Peyer's patch (tissue), 4 donors: ENCODE data around the gene LIPA. TPM values are rescaled to one million over a fixed set of nuclear protein-coding genes. Genes with fewer than 3 reads are reported as not detected.

ENCODE experiments used
- DNase-seq, 3 donors: peaks; one replicate each; pipeline ENCODE4 v3.0.0-alpha.2; 2017 to 2019
- H3K27ac ChIP-seq, 4 donors: fragments of 200-600 bp; sonication (generic); one replicate each; pipeline ENCODE4 v1.5.1; 2016 to 2019
- H3K27me3 ChIP-seq, 2 donors: fragments of 200-600 bp; sonication (generic); one replicate each; pipeline ENCODE4 v1.5.1; 2019
- H3K36me3 ChIP-seq, 3 donors: fragments of 200-600 bp; sonication (generic); one replicate each; pipeline ENCODE4 v1.5.1; 2016 to 2019
- H3K4me1 ChIP-seq, 4 donors: fragments of 200-600 bp; sonication (generic); one replicate each; pipeline ENCODE4 v1.5.1; 2016 to 2019
- H3K4me3 ChIP-seq, 4 donors: fragments of 200-600 bp; sonication (generic); 1 replicate in 3 of 4; 2 replicates in 1 of 4; pipeline ENCODE4 v1.5.1; 2016 to 2019; ENCODE audit warnings: mild to moderate bottlenecking in 1 of 4
- H3K9me3 ChIP-seq, 4 donors: fragments of 200-600 bp; sonication (generic); one replicate each; pipeline ENCODE4 v1.5.1; 2016 to 2019; ENCODE audit warnings: mild to moderate bottlenecking in 1 of 4
- POLR2A ChIP-seq, 2 donors: fragments of 450-650 bp; IDR thresholded peaks; one replicate each; pipeline ENCODE4 v1.5.1; 2017; ENCODE audit warnings: antibody characterized with exemption in 2 of 2, mild to moderate bottlenecking in 2 of 2, moderate library complexity in 2 of 2
- total RNA-seq, 4 donors: library from RNA; depleted of rRNA; stranded (reverse); fragments of >200 nt; gene quantifications; one replicate each; pipeline ENCODE4 v1.1.0, GENCODE V29; 2016
- TF ChIP-seq, protein P1 (sequence below), 6 experiments: fragments of 450-650 bp in 4 of 6; fragments of 200-600 bp in 2 of 6; sonication (generic) in 1 of 6; IDR thresholded peaks; one replicate each; pipeline ENCODE4 v1.5.1; 2017 to 2019; ENCODE audit warnings: antibody characterized with exemption in 6 of 6, mild to moderate bottlenecking in 3 of 6, moderate library complexity in 1 of 6

Gene LIPA
- total RNA-seq, 4 donors from 2014 or later, result 30.5 to 349 (median 116) TPM

DNA sequence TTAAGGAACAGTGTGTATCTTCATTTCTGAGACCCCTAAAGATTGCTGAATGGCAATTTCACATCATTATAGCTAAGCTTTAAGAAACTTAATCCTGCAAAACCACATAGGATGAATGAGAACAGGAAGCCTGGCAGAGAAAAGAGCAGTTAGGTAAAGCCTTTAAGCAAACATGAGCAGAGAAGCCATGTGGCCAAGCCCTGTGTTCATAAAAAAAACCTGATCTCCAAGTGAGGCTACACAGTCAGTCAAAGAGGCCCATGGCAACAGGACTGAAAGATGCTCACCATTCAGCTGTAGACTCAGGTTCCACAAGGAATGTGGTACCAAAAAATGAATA, 9.3 kb downstream of the LIPA start:
- TF ChIP-seq, protein P1, sequence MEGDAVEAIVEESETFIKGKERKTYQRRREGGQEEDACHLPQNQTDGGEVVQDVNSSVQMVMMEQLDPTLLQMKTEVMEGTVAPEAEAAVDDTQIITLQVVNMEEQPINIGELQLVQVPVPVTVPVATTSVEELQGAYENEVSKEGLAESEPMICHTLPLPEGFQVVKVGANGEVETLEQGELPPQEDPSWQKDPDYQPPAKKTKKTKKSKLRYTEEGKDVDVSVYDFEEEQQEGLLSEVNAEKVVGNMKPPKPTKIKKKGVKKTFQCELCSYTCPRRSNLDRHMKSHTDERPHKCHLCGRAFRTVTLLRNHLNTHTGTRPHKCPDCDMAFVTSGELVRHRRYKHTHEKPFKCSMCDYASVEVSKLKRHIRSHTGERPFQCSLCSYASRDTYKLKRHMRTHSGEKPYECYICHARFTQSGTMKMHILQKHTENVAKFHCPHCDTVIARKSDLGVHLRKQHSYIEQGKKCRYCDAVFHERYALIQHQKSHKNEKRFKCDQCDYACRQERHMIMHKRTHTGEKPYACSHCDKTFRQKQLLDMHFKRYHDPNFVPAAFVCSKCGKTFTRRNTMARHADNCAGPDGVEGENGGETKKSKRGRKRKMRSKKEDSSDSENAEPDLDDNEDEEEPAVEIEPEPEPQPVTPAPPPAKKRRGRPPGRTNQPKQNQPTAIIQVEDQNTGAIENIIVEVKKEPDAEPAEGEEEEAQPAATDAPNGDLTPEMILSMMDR (IDR thresholded peaks at IDR 0.05), result no peak
- TF ChIP-seq POLR2A (IDR thresholded peaks at IDR 0.05), result no peak
- Histone ChIP-seq H3K9me3 (no peaks in the 10 kb centered on the region), H3K4me3 (no peak overlapping the region), H3K27me3 (no peaks in the 10 kb centered on the region), H3K27ac (peak overlapping the region in 3 of 4 donors; percentile 5 to 45 (median 37)), H3K4me1 (peaks cover 0 to 9% (median 2%) of the 10 kb centered on the region in 4 donors), H3K36me3 (peaks cover 0 to 27% (median 0%) of the 10 kb centered on the region in 3 donors)
- DNase-seq, result no peak

DNA sequence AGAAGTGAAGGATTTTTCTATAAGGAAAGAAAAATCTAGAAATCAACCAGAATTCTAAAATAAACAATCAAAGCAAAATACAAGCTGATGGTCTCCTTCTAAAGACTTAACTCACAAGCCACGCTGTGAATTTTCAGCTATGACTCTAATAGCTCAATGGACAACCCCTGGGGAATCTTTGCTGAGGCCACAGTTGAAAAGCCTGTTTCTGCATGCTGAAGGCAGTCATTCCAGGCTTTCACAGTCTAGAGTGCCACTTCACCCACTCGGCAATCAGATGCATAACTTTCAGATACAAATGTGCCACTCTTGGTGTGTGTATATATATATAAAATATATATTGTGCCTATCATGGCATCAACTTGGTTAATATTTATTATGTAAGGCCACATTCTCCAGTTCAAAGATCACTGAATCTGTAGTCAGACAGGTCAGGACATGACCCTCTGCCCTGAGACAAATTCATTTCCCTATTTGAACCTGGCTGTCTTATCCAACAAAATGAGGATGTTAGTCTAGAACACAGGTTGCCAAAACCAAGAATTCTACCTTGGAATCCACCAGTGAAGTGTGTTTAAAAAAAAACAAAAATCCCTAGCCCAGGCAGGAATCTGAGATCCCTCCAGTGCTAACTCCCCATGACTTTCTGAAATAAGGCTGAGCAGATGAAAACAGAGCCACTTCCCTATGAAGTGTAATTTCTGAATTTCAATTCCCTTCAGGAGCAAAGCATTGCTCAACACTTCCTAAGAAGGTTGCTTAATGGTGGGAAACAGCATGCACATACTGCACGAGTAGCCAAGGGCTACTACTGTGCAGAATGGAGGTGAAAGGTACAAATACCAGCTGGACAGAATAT, 9.9 kb downstream of the LIPA start:
- no peaks in the 10 kb centered on the region for H3K9me3 ChIP-seq
- peak overlapping the region in 3 of 4 donors; percentile 5 to 45 (median 37) for H3K27ac ChIP-seq
- H3K4me3 ChIP-seq, result no peak overlapping the region
- no peak for DNase-seq
- peaks cover 0 to 28% (median 0%) of the 10 kb centered on the region in 3 donors for H3K36me3 ChIP-seq
- H3K27me3 ChIP-seq, result no peaks in the 10 kb centered on the region
- TF ChIP-seq, protein P1 (IDR thresholded peaks at IDR 0.05), result no peak
- no peak for TF ChIP-seq POLR2A (IDR thresholded peaks at IDR 0.05)
- peaks cover 0 to 9% (median 2%) of the 10 kb centered on the region in 4 donors for H3K4me1 ChIP-seq

DNA sequence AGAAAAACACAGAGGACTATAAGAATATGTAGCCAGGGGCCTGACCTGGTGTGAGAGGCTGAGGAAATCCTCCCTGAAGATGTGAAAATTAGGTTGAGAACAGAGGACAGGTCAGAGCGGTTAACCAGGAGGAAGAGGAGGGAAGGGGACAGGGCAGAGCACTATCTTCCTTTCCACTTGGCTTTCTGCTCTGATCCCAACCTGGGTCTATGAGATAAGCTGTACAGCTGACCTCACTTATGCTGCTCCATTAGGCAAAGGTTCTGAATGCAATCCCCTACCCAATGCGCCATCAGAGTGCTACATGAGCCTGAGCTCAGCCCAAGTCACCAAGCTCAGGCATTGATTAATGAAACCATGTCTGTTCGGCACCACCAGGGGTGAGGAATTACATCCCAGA, 10.5 kb downstream of the LIPA start:
- no peak overlapping the region for H3K4me3 ChIP-seq
- peaks cover 0 to 9% (median 2%) of the 10 kb centered on the region in 4 donors for H3K4me1 ChIP-seq
- no peaks in the 10 kb centered on the region for H3K27me3 ChIP-seq
- H3K27ac ChIP-seq, result peak overlapping the region in 2 of 4 donors; percentile 37 to 45
- no peak for DNase-seq
- TF ChIP-seq, protein P1 (IDR thresholded peaks at IDR 0.05), result no peak
- no peak for TF ChIP-seq POLR2A (IDR thresholded peaks at IDR 0.05)
- no peaks in the 10 kb centered on the region for H3K9me3 ChIP-seq
- peaks cover 0 to 28% (median 0%) of the 10 kb centered on the region in 3 donors for H3K36me3 ChIP-seq

DNA sequence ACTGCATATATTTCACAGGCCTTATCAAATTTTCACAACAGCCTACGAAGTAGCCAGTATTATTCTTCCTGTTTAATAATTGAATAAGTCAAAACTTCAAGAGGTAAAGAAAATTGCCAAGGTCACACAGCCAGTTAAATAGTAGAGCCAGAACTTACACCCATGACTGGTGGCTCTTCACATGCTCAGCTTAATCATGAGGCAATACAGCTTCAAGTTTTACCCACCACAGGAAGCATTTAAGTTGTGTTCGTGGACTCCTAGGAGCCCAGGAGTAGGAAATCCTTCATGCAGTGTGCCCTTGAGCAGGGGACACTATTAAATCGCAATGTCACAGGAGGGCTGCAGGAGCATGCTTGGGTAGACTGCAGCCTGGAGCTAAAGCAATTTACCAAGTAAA, 11.1 kb downstream of the LIPA start:
- H3K4me1 ChIP-seq, result peaks cover 0 to 9% (median 2%) of the 10 kb centered on the region in 4 donors
- TF ChIP-seq, protein P1 (IDR thresholded peaks at IDR 0.05), result no peak
- TF ChIP-seq POLR2A (IDR thresholded peaks at IDR 0.05), result no peak
- no peaks in the 10 kb centered on the region for H3K9me3 ChIP-seq
- no peak for DNase-seq
- H3K27ac ChIP-seq, result no peak overlapping the region
- peaks cover 0 to 28% (median 0%) of the 10 kb centered on the region in 3 donors for H3K36me3 ChIP-seq
- no peak overlapping the region for H3K4me3 ChIP-seq
- H3K27me3 ChIP-seq, result no peaks in the 10 kb centered on the region

DNA sequence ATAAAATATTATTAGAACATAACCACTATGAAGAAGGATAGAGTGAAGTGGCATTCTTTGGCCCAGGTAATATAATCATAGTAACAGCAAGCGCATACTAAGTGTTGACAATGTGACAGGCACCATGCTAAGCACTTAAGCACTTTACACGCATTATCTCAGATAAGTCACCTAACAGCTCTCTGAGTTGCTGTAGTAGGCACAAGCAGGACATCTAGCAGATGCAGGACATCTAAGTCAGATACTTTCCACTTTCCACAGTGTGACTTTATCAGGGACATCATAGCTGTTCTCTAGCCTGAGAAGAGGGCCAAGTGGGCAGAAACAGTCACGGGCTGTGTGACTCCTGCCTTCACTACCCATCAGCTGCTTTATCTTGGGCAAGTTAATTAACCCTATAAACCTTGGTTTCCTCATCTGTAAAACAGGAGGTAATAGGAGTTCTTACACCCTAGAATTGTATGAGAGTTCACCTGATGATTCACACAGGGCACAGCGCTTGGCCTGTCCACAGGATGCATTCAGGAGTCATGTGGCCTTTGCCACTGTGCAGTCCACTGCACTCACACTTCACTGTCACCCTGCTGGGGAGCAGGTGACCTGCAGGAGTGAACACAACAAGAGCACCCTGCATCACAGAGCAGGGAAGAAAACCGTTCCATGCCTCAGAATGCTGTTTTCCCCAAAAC, 12.5 kb downstream of the LIPA start:
- no peak overlapping the region for H3K4me3 ChIP-seq
- H3K36me3 ChIP-seq, result peaks cover 0 to 30% (median 0%) of the 10 kb centered on the region in 3 donors
- DNase-seq, result peak in 1 of 3 donors; percentile 61
- H3K9me3 ChIP-seq, result no peaks in the 10 kb centered on the region
- H3K4me1 ChIP-seq, result peaks cover 0 to 9% (median 2%) of the 10 kb centered on the region in 4 donors
- no peak overlapping the region for H3K27ac ChIP-seq
- no peaks in the 10 kb centered on the region for H3K27me3 ChIP-seq
- TF ChIP-seq POLR2A (IDR thresholded peaks at IDR 0.05), result no peak
- TF ChIP-seq, protein P1 (IDR thresholded peaks at IDR 0.05), result peak in 2 of 6 experiments; percentile 13 to 19
